ENCODE data around the gene PPIL3. TPM values are rescaled to one million over a fixed set of nuclear protein-coding genes. Genes with fewer than 3 reads are reported as not detected.

PPIL3 gene
- polyA plus RNA-seq, 1 experiment: 40.8 TPM

DNA sequence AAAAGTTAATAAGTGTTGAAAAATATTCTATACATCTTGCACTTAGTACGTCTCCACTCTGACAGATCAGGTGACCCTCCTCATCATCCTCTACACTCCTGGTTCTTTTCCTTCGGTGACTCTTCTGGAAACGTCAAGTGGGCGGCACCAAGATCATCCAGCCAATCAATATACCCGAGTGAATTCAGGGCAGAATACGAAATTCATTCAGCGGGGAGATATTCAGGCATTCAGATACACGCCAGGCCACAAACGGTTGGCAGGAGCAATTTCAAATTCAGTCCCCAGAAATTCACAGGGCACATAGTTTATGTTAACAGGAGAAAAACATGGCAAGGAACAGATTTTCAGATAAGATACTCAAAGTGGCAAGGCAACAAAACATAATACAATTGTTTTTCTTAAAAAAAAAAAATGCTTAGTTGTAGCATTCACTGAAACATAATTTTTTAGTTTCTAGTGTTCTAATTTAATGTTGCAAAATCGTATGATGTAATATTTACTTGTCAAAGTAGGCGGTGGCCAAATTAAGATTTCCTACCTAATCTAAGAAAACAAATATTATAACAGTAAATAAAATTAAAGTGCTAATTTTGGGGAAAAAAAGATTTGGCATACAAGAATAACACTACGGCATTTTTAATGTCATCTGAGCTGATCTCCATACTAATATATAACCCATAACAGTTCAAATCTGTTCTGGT, 28.6 kb downstream of the PPIL3 start:
- no peak for DNase-seq (ENCODE audit: low read depth, low spot score)
- Histone ChIP-seq H3K27me3 (ENCODE audit: control insufficient read depth, insufficient read depth, low read length) (no peaks in the 10 kb centered on the region), H3K9me3 (ENCODE audit: control insufficient read depth, insufficient read depth, low read length) (no peaks in the 10 kb centered on the region), H3K27ac (ENCODE audit: low read depth, low read length) (no peak overlapping the region), H3K4me3 (ENCODE audit: low read depth, low read length) (no peak overlapping the region)
- TF ChIP-seq, protein P1, sequence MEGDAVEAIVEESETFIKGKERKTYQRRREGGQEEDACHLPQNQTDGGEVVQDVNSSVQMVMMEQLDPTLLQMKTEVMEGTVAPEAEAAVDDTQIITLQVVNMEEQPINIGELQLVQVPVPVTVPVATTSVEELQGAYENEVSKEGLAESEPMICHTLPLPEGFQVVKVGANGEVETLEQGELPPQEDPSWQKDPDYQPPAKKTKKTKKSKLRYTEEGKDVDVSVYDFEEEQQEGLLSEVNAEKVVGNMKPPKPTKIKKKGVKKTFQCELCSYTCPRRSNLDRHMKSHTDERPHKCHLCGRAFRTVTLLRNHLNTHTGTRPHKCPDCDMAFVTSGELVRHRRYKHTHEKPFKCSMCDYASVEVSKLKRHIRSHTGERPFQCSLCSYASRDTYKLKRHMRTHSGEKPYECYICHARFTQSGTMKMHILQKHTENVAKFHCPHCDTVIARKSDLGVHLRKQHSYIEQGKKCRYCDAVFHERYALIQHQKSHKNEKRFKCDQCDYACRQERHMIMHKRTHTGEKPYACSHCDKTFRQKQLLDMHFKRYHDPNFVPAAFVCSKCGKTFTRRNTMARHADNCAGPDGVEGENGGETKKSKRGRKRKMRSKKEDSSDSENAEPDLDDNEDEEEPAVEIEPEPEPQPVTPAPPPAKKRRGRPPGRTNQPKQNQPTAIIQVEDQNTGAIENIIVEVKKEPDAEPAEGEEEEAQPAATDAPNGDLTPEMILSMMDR (IDR thresholded peaks at IDR 0.05; ENCODE audit: low read depth, low read length): no peak
- POLR2A ChIA-PET: no interaction called here
- CTCF ChIA-PET: no interaction called here

DNA sequence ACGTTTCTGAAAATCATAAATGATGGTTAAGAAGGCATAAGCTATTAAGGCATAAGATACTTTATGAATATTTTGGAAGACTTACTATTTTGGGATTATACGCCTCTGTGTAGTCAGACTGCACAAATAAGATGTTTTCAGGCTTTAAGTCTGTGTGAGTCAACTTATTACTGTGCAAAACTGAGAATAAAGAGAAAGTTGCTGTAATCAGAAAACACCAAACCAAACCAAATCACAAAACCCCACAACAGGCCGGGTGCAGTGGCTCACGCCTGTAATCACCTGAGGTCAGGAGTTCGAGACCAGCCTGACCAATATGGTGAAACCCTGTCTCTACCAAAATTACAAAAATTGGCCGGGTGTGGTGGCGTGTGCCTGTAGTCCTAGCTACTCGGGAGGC, 32.1 kb downstream of the PPIL3 start:
- DNase-seq (ENCODE audit: low read depth, low spot score): no peak
- TF ChIP-seq, protein P1 (IDR thresholded peaks at IDR 0.05; ENCODE audit: low read depth, low read length): no peak
- CTCF ChIA-PET: no interaction called here
- Histone ChIP-seq H3K9me3 (ENCODE audit: control insufficient read depth, insufficient read depth, low read length) (no peaks in the 10 kb centered on the region), H3K4me3 (ENCODE audit: low read depth, low read length) (no peak overlapping the region), H3K27me3 (ENCODE audit: control insufficient read depth, insufficient read depth, low read length) (no peaks in the 10 kb centered on the region), H3K27ac (ENCODE audit: low read depth, low read length) (no peak overlapping the region)
- POLR2A ChIA-PET: no interaction called here

DNA sequence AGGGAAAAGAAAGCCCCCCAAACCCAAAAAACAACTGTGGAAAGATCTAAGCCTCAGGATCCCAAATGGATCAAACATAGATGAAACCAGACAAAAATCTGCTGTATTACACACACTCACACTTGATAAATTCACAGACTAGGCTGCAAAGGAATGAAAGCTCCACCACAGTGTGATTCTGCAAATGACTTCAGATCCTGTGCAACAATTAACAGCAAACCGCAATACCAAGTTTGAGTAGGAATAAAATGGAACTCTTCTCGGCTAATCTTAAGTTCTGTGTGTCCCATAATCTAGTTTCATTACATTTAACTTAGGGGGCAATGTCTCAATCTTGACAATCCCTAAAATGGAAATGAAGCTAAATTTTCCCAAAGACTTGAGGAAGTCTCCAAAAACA, 36.3 kb downstream of the PPIL3 start:
- CTCF ChIA-PET: interaction anchor here (0.5 kb wide), 1 partner anchor 12 kb away, joined by 3 read pairs; no protein-coding TSS in a partner anchor
- TF ChIP-seq, protein P1 (IDR thresholded peaks at IDR 0.05; ENCODE audit: low read depth, low read length): no peak
- POLR2A ChIA-PET: no interaction called here

DNA sequence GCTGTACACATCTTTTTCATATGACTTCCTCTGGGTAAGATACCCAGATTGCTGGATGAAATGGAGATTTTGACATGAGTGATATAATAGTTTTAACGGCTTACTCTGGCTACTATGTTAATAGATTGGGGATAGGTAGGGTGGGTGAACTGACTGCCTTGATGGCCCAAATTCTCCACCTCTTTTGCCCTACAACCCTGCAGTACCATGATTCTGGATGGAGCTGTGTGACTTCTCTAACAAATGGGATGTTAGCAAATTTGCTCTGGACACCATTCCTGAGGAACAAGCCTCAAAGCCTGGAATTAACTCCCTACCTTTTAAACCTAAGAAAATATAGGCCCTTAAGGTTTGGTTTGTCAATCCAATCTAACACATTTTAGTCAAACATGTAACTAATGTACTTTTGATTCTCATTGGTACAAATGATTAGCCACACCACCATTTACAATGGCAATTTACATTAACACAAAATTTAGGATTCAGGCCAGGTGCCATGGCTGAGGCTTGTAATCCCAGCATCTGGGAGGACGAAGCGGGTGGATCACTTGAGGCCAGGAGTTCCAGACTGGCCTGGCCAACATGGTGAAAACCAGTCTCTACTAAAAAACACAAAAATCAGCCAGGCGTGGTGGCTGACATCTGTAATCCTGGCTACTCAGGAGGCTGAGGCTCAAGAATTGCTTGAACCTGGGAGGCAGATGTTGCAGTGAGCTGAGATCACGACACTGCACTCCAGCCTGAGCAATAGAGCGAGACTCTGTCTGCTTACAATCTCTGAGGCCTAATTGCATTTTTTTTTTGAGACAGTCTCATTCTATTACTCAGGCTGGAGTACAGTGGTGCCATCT, 37.3 kb downstream of the PPIL3 start:
- Histone ChIP-seq H3K9me3 (ENCODE audit: control insufficient read depth, insufficient read depth, low read length) (no peaks in the 10 kb centered on the region), H3K27ac (ENCODE audit: low read depth, low read length) (no peak overlapping the region), H3K27me3 (ENCODE audit: control insufficient read depth, insufficient read depth, low read length) (no peaks in the 10 kb centered on the region), H3K4me3 (ENCODE audit: low read depth, low read length) (no peak overlapping the region)
- DNase-seq (ENCODE audit: low read depth, low spot score): no peak
- TF ChIP-seq, protein P1 (IDR thresholded peaks at IDR 0.05; ENCODE audit: low read depth, low read length): no peak
- CTCF ChIA-PET: no interaction called here
- POLR2A ChIA-PET: no interaction called here

More for the DNA sequence above, 36.3 kb downstream of the PPIL3 start:
- no peak for DNase-seq (ENCODE audit: low read depth, low spot score)
- Histone ChIP-seq H3K4me3 (ENCODE audit: low read depth, low read length) (no peak overlapping the region), H3K9me3 (ENCODE audit: control insufficient read depth, insufficient read depth, low read length) (no peaks in the 10 kb centered on the region), H3K27ac (ENCODE audit: low read depth, low read length) (no peak overlapping the region), H3K27me3 (ENCODE audit: control insufficient read depth, insufficient read depth, low read length) (no peaks in the 10 kb centered on the region)

Data from AG04450 (cell line).